ENCODE data around the gene HNRNPL.
"Not testable (repeated sequence)": the region's sequence is repeated elsewhere in the genome, so short reads cannot be mapped to it uniquely, and the experiment has no call there.

Gene HNRNPL

DNA sequence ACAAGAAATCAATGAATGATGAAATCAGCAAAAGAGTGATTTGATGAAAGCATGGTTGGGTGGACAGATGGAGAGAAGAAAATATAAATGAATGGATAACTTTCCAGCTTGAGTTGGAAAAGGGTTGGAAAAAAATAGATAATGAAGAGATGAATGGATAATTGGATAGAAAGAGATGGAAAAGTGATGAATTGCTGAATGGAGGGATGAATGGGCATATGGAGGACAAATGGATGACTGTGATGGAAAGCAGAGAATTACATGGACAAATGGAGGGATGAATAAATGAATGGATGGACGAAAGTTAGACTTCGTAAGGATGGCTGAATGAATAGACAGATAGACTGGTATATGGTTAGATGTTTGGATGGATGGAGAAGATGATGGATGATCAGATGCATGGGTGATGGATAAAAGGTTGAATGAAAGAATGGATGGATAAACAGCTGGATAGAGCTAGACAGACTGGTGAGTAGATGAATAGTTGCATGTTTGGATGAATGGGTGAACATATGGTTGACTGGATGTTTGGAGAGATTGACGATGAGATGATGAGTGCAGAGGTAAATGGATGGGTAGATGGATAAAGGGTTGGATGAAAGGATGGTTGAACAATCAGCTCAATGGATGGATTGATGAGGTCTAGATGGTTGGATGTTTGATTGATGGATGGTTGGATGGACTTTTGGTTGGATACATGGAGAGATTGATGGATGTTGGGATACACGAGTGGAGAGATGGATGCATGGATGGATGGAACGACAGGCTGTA is 49.0 kb downstream of the HNRNPL start:
- DNase-seq (ENCODE audit: low read depth): no peak

GRCh38 chr19:38799104-38799503 is 50.7 kb downstream of the HNRNPL start:
- DNase-seq (ENCODE audit: low read depth): no peak

- not testable (repeated sequence) for DNase-seq (ENCODE audit: low read depth)
These were observed 52.0 kb downstream of the HNRNPL start for GRCh38 chr19:38797781-38798180.

- DNase-seq (ENCODE audit: low read depth): no peak
These were observed 53.6 kb downstream of the HNRNPL start for GRCh38 chr19:38796154-38796553.

DNA sequence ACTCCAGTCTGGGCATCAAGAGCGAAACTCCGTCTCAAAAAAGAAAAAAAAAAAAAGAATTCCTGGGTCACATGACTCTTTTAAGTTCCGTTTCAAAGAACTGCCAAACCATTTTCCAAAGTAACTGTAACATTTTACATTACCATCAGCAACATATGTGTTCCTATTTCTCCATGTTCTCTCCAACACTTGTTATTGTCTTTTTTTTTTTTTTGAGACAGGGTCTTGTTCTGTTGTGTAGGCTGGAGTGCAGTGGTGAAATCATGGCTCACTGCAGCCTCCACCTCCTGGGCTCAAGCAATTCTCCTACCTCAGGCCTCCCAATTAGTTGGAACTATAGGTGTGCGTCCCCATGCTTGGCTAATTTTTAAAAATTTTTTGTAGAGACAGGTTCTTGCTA is 54.2 kb downstream of the HNRNPL start:
- DNase-seq (ENCODE audit: low read depth): no peak

DNA sequence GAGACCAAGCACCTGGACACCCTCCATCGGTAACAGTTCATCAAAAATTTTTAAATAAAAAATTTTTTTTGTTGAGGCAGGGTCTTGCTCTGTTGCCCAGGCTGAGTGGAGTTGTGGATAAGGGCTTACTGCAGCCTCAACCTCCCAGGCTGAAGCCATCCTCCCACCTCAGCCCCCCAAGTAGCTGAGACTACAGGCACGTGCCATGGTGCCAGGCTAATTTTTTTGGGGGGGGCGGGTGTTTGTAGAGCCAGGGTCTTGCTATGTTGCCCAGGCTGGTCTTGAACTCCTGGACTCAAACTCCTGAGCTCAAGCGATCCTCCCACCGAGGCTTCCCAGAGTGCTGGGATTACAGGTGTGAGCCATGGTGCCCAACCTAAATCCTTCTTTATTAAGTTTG is 56.1 kb downstream of the HNRNPL start:
- DNase-seq (ENCODE audit: low read depth): no peak

GRCh38 chr19:38793177-38793576 is 56.6 kb downstream of the HNRNPL start:
- no peak for DNase-seq (ENCODE audit: low read depth)

DNA sequence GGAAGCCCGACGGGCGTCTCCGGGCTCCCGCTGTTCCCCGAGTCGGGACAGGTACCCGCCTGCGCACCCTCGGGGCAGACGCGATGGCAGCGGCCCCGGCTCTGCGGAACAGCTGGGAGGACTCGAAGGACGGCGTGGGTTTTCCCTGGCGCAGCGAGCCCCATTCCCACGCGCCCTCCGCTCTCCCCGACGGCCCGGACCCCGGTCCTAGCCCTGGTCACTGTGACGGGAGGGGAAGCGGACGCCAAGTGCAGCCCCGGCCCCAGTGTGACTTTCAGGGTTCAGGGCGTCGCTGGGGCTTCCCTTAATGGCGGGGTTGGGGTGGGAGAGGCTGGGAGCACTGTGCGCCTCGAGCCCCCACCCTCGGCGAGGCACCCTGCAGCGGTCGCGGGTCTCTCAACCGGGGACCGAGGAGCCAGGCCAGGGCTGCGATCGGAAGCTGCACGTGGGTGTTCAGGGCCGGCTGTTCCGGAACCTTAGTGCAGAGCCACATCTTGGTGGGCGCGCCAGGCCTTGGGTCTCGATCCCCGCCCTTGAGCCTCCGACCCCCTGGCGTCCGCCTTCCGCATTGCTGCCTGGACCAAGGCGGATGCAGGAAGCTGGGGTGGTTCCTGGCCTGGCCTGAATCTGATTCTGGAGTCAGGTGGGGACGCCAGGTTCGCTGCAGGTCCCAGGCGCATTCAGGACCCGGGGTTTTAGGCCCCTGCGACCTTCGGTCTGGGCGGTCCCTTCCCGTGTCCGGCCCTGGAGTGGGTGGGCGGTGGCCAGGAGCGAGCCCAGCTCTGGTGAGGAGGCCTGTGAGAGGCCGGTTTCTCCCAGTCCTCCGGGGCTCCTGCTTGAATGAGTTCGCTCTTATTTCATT is 57.3 kb downstream of the HNRNPL start:
- no peak for DNase-seq (ENCODE audit: low read depth)

- not testable (repeated sequence) for DNase-seq (ENCODE audit: low read depth)
These were observed 58.2 kb downstream of the HNRNPL start for GRCh38 chr19:38791451-38792064.

GRCh38 chr19:38790507-38791403 is 59.0 kb downstream of the HNRNPL start:
- not testable (repeated sequence) for DNase-seq (ENCODE audit: low read depth)

GRCh38 chr19:38788478-38789243 is 61.1 kb downstream of the HNRNPL start, which contains the start of gene LGALS7B:
Gene LGALS7B (plus strand): TSS chr19:38789200. CDS start chr19:38789227, 27 bp downstream.
- DNase-seq (ENCODE audit: low read depth): no peak

- no peak for DNase-seq (ENCODE audit: low read depth)
These were observed 63.1 kb downstream of the HNRNPL start for GRCh38 chr19:38786572-38787265.

Data from stimulated activated CD4-positive, alpha-beta T cell treated with anti-CD3 and anti-CD28 coated beads, Interleukin-2, amount 100 ng/mL, for 4 hours (primary cell).